GM12865 (cell line): ENCODE measurements around the gene WIZ.

Experiments
- DNase-seq: peaks from one replicate; pipeline ENCODE4 v3.0.0; 2010; ENCODE audit warnings: low read depth
- H3K4me3 ChIP-seq: 2 replicates; pipeline ENCODE4 v1.5.1; 2011; ENCODE audit warnings: mild to moderate bottlenecking, low read depth, low read length, control low read depth
- TF ChIP-seq, protein P1 (sequence below): IDR thresholded peaks from 2 replicates; pipeline ENCODE4 v1.5.1; 2011; ENCODE audit warnings: low read length, control low read depth, low read depth, inconsistent platforms; ENCODE audit not compliant: insufficient read depth; ENCODE audit errors: missing control alignments

Gene WIZ

GRCh38 chr19:15401397-15401710 lies 48.4 kb downstream of the WIZ start:
- no peak overlapping the region for H3K4me3 ChIP-seq
- DNase-seq, result no peak
- TF ChIP-seq, protein P1, sequence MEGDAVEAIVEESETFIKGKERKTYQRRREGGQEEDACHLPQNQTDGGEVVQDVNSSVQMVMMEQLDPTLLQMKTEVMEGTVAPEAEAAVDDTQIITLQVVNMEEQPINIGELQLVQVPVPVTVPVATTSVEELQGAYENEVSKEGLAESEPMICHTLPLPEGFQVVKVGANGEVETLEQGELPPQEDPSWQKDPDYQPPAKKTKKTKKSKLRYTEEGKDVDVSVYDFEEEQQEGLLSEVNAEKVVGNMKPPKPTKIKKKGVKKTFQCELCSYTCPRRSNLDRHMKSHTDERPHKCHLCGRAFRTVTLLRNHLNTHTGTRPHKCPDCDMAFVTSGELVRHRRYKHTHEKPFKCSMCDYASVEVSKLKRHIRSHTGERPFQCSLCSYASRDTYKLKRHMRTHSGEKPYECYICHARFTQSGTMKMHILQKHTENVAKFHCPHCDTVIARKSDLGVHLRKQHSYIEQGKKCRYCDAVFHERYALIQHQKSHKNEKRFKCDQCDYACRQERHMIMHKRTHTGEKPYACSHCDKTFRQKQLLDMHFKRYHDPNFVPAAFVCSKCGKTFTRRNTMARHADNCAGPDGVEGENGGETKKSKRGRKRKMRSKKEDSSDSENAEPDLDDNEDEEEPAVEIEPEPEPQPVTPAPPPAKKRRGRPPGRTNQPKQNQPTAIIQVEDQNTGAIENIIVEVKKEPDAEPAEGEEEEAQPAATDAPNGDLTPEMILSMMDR, result no peak

GRCh38 chr19:15400521-15401396 lies 49.0 kb downstream of the WIZ start:
- no peak for DNase-seq
- TF ChIP-seq, protein P1, result no peak
- no peak overlapping the region for H3K4me3 ChIP-seq

- no peak for DNase-seq
- TF ChIP-seq, protein P1, result no peak
- H3K4me3 ChIP-seq, result no peak overlapping the region
Observed at GRCh38 chr19:15399635-15400034, 50.1 kb downstream of the WIZ start.

DNA sequence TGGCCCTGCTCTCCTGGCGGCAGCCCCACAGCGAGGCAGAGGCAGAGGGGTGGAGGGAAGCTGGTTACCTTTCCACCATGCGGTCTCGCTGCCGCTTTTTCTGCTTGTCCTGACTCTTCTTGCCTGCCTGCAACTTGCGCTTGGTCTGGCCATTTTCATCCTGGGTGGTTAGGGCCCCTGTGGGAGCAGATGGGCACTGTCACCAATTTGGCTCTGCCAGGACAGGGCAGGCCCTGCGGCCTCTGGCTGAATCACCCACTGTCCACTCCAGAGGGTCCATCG lies 50.6 kb downstream of the WIZ start:
- TF ChIP-seq, protein P1, result no peak
- H3K4me3 ChIP-seq, result no peak overlapping the region
- no peak for DNase-seq

- TF ChIP-seq, protein P1, result no peak
- H3K4me3 ChIP-seq, result no peak overlapping the region
- DNase-seq, result no peak
Observed at GRCh38 chr19:15398501-15399233, 51.1 kb downstream of the WIZ start.

- no peak overlapping the region for H3K4me3 ChIP-seq
- no peak for DNase-seq
- TF ChIP-seq, protein P1, result no peak
Observed at GRCh38 chr19:15397782-15398181, 52.0 kb downstream of the WIZ start.
